H1 (cell line): ENCODE data around the gene RANBP9. TPM values are rescaled to one million over a fixed set of nuclear protein-coding genes. Genes with fewer than 3 reads are reported as not detected.

Source experiments
- MAFK ChIP-seq: IDR thresholded peaks from 2 replicates; pipeline ENCODE4 v1.6.1; 2012; ENCODE audit warnings: low read depth, mild to moderate bottlenecking, improper control_type of control experiment, low read length
- polyA plus RNA-seq, 7 experiments: library from polyadenylated mRNA; depleted of rRNA in 3 of 7; stranded (reverse) in 5 of 7; unstranded in 2 of 7; fragments of >200 nt in 5 of 7; fragments of 200-250 nt in 2 of 7; gene quantifications; 1 replicate in 5 of 7; 2 replicates in 1 of 7; 4 replicates in 1 of 7; pipeline versions ENCODE4 v1.2.1 to v1.2.3, GENCODE V29; 2011 to 2013; ENCODE audit warnings: missing spikeins in 2 of 7, mixed read lengths in 2 of 7
- total RNA-seq: library from RNA; stranded (reverse); fragmentation: NEBNext Ultra II Directional; extraction: Animal tissue kit (Norgen Biotek cat#: 25700); gene quantifications from 2 replicates; pipeline ENCODE4 v1.2.1, GENCODE V29; 2021
- TF ChIP-seq, protein P1 (sequence below): IDR thresholded peaks from 2 replicates; pipeline ENCODE4 v1.6.1; 2012; ENCODE audit warnings: inconsistent platforms

RANBP9 gene
- total and polyA plus RNA-seq, 2 of the 8 experiments (the other 6 are each of a cell fraction or from before 2014, with no cell fraction given) = 13.0 to 36.7 TPM

- TF ChIP-seq MAFK = no peak
- TF ChIP-seq, protein P1, sequence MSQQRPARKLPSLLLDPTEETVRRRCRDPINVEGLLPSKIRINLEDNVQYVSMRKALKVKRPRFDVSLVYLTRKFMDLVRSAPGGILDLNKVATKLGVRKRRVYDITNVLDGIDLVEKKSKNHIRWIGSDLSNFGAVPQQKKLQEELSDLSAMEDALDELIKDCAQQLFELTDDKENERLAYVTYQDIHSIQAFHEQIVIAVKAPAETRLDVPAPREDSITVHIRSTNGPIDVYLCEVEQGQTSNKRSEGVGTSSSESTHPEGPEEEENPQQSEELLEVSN = no peak
Measured at GRCh38 chr6:13725570-13725969, 13.9 kb upstream of the RANBP9 start (continued).
